ENCODE measurements around the gene ASCL3. TPM values are rescaled to one million over a fixed set of nuclear protein-coding genes. Genes with fewer than 3 reads are reported as not detected.
A peak's percentile ranks its signal among the peaks of the same experiment; 100 is the strongest.
"Not testable (repeated sequence)": the region's sequence is repeated elsewhere in the genome, so short reads cannot be mapped to it uniquely, and the experiment has no call there.

The ASCL3 gene
- total RNA-seq = not detected

DNA sequence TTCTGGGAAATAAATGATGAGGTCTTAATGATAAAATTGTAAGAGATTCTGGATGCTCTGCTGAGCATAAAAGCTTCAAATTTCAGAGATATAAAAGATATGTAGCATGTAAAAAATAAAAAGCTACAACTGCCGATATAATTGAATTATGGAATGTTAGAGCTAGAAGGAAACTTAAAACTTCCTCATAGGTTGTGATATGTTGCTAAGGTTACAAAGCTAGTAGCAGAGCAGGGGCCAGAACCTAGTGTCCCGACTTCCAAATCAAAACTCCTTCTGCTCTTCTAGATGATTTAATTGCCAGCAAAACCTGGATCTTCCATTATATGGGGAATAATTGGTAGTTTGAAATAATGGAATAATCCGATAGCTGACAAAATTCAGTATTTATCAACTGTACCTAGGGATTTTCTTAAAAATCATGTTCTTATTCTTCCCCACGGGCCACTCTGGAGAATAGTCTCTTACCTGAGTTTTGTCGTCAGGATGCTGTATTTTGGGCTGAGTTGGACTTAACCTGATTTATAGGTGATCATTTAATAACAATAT is at the start of gene ASCL3:
Gene ASCL3, minus strand, starts transcription at position 499 of the 549 bp plus-strand sequence. CDS start 4,855 bp downstream, outside the sequence.
- DNase-seq (ENCODE audit: low spot score) (no peak), ATAC-seq (no peak)

DNA sequence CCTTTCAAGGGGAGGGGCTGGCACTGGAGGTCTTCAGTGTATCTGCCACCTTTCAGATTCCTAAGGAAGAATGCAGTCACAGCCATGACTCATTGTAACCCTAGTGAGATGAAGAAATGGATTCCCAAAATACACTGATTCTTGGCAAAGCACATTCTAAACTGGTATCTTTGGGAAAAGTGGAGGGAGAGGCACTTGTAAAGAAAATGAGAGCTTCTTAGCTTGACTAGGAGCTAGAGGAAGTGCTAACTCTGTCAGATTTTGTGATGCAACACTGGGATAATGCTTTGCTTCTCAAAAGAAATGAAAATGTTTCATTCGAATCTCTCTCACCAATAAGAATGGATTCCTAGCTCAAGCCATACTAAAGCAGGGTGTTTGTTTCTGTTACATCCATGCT is 46.6 kb upstream of the ASCL3 start:
- DNase-seq (ENCODE audit: low spot score) = no peak
- ATAC-seq = no peak

GRCh38 chr11:8988329-8989234 is 45.8 kb upstream of the ASCL3 start:
- no peak for DNase-seq (ENCODE audit: low spot score)
- no peak for ATAC-seq

- no peak for DNase-seq (ENCODE audit: low spot score)
- ATAC-seq = no peak
Measured at GRCh38 chr11:8987446-8987845, 44.6 kb upstream of the ASCL3 start.

DNA sequence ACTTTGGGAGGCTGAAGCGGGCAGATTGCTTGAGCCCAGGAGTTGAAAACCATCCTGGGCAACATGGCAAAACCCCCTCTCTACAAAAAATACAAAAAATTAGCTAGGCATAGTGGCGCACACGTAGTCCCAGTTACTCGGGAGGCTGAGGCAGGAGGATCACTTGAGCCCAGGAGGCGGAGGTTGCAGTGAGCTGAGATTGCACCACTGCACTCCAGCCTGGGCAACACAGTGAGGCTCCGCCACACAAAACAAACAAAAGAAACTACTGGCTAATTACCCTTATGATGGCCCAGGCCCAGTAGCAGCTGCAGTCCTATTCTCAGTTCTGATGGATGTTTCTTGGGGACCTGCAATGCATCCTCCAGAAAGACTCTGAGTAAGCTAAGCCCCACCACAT is 44.0 kb upstream of the ASCL3 start:
- not testable (repeated sequence) for DNase-seq (ENCODE audit: low spot score); ATAC-seq

GRCh38 chr11:8985462-8985861 is 42.6 kb upstream of the ASCL3 start:
- ATAC-seq (no peak), DNase-seq (ENCODE audit: low spot score) (no peak)

- ATAC-seq (no peak), DNase-seq (ENCODE audit: low spot score) (no peak)
Measured at GRCh38 chr11:8983552-8983951, 40.7 kb upstream of the ASCL3 start.

- DNase-seq (ENCODE audit: low spot score) (no peak), ATAC-seq (no peak)
Measured at GRCh38 chr11:8980485-8980884, 37.7 kb upstream of the ASCL3 start.

DNA sequence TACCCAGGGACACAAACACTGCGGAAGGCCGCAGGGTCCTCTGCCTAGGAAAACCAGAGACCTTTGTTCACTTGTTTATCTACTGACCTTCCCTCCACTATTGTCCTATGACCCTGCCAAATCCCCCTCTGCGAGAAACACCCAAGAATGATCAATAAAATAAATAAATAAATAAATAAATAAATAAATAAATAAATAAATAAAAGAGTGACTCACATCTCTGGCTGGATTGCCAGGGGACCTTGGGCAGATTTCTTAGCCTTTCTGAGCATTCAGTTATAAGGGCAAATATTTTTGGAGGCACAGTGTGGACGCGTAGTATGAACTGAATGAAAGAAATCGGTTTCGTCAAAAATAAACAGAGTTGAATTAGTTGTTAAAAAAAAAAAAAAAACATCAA is 36.5 kb upstream of the ASCL3 start:
- DNase-seq (ENCODE audit: low spot score); ATAC-seq: not testable (repeated sequence)

DNA sequence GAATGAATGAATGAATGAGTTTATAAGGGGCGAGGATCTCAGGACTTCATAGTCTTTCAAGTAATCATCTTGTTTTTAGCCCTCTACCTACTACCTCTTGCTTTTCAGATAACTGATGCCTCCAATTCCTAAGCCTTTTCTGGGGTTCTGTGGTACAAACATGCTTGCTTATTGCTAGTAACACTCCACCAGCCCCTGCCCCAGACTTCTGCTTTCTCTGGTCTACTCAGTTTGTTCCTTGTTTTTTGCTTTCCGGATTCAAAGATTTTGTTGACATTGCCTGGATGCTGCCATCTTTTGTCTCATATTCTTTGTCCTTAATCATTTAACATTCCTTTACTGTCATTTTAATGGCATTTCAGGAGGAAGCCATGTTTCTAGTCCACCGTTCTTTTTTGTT is 30.3 kb upstream of the ASCL3 start:
- DNase-seq (ENCODE audit: low spot score) = no peak

GRCh38 chr11:8971924-8972316 is 29.1 kb upstream of the ASCL3 start:
- DNase-seq (ENCODE audit: low spot score) (no peak), ATAC-seq (no peak)

More for the DNA sequence above, 30.3 kb upstream of the ASCL3 start:
- ATAC-seq = no peak

GRCh38 chr11:8971196-8971923 is 28.5 kb upstream of the ASCL3 start:
- DNase-seq (ENCODE audit: low spot score) (no peak), ATAC-seq (no peak)

DNA sequence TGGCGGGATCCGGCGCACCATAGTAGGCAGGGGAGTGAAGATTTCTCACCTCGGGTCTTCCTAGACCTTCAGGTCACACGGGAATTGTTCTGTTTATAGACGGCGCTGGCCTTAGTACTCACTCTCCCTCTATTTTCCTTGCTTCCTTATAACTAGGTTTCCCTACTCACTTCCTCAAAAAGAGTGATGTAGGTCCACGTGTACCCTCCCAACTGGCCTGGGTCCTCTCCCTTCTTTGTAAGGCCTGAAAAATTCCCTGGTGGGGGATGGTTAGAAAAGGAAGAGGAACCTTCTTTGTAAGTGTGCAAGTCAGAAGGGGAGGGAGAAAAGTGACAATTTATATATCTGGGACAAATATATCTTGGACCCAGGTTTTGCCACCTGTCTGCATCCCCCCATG is 24.4 kb upstream of the ASCL3 start:
- ATAC-seq (no peak), DNase-seq (ENCODE audit: low spot score) (no peak)

- DNase-seq (ENCODE audit: low spot score) = peak; percentile 94
- ATAC-seq = peak; percentile 91
Measured at GRCh38 chr11:8964324-8965320, 21.8 kb upstream of the ASCL3 start, which contains the start of gene TMEM9B. Gene TMEM9B, minus strand, starts transcription at chr11:8964442. Its CDS starts 129 bp downstream, at chr11:8964313.

DNA sequence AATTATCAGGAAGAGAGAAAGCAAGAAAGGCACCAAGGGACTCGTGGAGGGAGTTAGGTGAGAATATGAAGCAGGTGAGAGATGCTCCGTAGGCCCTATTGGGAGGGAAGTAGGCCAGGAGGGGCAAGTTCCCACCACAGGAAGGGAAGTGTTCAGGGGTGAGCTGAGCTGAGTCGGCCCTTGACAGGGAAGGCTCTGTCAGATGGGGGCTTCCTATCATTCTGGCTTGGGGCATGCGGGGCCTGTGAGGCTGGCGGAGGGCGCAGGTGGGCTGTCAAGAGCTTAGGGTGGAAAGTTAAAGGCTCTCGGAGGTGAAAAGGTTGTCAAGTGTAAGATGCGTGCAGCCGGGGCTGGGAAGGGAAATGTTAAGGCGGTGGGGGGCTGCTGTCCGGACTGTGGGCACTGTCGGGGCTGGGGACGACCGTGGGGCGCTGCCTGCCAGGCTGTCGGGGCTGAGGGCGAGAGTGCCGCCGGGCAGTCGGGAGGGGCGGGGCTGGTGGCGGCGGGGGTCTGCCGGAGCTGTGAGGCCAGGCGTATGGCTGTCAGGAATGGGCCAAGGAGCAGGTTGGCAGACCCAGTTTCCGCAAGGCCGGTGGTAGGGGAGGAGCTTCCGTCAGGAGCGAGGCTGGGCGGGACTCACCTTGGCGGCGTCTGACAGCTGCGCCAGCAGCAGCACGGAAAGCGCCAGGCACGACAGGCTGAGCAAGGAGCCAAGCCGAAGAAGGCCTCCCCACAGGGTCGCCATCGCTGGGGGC is 20.9 kb upstream of the ASCL3 start:
- ATAC-seq = peak; percentile 81
- peak; percentile 87 for DNase-seq (ENCODE audit: low spot score)

GRCh38 chr11:8962841-8963240 is 20.0 kb upstream of the ASCL3 start:
- DNase-seq (ENCODE audit: low spot score) = no peak
- ATAC-seq = no peak

DNA sequence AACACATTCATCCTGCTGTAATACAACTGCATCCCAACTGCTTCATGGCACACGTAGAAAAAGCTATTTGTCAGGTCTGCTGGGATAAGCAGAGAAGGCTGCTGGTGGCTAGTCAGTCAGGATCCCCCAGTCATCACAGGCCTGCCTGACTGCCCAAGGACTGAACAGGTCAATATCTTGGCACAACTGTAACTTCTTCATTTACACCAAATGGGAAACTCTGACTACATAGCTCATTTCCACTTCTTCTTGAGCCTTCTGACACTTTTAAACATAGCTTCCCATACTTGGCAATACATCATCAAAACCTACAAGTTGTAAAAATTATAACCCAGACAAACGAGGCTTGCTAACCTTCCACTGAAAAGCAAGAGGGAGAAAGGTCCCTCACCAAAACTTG is 18.6 kb upstream of the ASCL3 start:
- ATAC-seq (no peak), DNase-seq (ENCODE audit: low spot score) (no peak)

GRCh38 chr11:8959546-8960166 is 16.8 kb upstream of the ASCL3 start:
- ATAC-seq (peak; percentile 43), DNase-seq (ENCODE audit: low spot score) (no peak)

GRCh38 chr11:8956860-8957259 is 14.0 kb upstream of the ASCL3 start:
- DNase-seq (ENCODE audit: low spot score) (no peak), ATAC-seq (no peak)

All from left lobe of liver (tissue), 2 donors.